Measurements from ENCODE around the gene CYGB.
"Not testable (repeated sequence)": the region's sequence is repeated elsewhere in the genome, so short reads cannot be mapped to it uniquely, and the experiment has no call there.

The CYGB gene

DNA sequence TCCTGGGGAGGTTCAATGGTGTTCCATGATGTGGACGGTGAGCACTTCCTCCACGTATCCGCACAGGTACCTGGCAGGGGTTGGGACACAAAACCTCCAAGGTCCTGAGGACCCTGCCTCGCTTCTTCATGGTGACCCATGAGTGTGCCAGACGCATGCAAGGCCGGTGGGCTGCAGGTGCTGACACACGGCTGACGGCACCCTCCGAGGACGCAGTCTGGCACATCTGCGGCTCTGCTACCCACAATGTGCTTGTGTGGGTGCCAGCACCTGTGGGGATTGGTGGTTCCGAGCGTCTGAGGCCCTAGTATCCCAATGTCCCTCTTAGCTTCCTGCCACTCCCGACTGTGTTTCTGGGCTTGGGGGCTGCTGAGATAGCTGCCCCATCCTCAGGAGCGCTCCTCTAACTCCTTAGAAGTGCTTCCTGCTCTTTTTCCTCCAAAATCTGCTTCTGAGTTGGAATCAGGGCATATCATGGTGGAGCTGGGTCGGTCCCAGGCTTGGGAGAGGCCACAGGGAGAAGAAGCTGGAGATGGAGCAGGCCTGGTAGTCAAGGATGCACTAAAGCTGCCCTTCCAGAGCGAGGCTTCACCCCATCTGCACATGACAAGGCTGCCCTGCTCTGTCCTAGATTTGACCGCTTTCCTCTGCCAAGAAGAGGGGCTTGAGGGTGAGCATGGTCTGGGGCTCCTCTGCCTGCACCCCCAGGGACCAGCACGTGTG lies 1.6 kb downstream of the CYGB start:
- DNase-seq, result no peak

GRCh38 chr17:76534831-76535732 lies 2.4 kb downstream of the CYGB start:
- DNase-seq, result no peak

DNA sequence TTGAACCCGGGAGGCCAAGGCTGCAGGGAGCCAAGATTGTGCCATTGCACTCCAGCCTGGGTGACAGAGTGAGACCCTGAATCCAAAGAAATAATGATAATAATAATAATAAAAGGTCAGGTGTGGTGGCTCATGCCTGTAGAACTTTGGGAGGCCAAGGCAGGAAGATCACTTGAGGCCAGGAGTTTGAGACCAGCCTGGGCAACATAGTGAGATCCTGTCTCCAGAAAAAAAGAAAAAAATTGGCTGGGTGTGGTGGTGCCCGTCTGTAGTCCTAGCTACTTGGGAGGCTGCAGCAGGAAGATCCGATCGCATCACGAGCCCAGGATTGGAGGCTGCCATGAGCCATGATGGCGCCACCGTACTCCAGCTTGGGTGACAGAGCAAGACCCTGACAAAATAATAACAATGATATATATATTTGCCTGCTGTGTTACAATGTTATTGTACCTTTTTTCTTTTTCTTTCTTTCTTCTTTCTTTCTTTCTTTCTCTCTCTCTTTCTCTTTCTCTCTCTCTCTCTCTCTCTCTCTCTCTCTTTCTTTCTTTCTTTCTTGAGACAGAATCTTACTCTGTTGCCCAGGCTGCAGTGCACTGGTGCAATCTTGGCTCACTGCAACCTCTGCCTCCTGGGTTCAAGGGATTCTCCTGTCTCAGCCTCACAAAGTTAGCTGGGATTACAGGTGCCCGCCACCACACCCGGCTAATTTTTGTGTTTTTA lies 3.7 kb downstream of the CYGB start:
- DNase-seq, result not testable (repeated sequence)

- DNase-seq, result no peak
Measured at GRCh38 chr17:76532072-76532651, 5.3 kb downstream of the CYGB start.

DNA sequence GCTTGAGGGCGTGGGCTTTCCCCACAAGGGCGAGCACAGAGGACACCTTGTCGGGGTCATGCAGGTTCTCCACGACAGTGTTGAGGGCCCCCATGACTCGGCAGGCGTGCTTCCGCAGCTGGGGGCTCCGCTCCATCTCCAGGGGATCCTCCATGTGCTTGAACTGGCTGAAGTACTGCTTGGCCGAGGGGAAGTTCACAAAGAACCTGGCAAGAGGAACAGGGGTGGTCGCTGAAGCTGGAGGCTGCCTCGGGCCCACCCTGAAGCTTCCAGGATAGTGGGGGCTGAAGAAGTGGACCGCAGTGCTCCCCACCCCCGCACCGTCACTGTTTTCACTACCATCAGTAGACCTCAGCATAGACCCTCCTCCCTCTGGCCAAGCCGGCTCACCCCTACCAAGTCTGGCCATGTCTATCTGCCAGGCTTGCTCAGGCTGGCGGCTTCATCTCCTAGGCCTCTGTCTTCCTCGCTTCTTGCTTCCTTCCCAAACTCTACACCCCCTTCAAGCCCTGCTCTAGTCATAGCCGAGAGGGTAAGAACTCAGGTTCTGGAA lies 5.9 kb downstream of the CYGB start:
- no peak for DNase-seq

DNA sequence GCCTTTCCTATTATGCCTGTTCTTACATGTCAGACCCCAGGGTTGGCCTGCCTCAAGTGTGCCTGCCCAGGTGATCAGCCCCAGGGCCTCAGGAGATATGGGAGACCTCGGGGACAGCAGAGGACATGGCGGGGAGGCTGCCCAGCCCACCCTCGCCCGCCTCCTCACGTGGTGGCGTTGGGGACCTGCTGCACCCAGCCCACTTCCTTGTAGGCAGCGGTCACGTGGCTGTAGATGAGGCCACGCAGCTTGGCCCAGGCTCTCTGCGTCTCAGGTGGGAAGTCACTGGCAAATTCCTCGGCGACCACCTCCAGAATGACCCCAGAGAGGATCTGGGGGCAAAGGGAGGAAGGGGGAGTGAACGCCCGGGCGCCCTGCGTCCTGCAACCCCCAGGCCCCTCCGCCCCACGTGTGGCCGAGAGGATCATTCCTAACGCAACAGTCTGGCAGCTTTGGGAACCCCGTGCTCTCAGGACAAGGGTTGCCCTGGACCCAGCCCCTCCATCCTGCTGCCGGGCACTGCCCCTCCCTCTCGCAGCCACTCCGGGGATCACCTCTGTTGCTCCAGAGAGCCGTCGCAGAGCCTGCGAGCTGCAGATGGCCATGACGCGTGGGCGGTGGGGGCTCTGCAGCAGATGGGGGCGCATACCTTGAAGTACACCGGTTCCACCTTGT lies 6.6 kb downstream of the CYGB start:
- no peak for DNase-seq

GRCh38 chr17:76530095-76530723 lies 7.3 kb downstream of the CYGB start:
- DNase-seq, result no peak

GRCh38 chr17:76529224-76530094 lies 8.1 kb downstream of the CYGB start:
- DNase-seq, result no peak

DNA sequence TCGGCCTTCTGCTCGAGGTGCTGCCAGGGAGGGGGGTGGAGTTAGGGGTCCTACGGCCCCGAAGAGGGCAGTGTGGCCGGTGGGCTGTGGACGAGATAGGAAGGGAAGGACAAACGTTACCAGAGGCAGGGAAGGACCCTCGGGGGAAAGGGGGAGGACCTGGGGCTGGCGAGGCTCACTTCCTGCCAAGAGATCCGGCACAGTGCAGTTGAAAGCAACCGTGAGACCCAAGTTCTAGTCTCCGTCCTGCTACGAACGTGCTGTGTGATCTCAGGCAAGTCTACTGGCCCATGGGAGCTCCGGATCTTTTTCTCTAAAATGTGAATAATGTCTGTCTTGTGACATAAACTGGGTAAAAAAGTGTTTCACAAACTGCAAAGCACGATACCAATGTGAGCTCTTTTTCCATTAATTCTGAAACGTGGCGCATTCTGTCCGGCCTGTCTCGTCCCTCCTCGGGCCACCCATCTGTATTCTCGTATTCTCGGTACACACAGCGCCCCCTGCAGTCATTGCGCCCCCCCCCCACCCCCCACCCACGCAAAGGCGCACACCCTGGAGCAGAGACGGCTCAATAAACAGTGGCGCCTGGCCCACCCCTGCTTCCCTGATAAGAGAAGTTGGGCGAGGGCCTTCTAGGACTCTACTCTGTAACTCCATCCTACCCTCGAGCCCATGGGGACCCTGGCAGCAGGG lies 8.8 kb downstream of the CYGB start:
- peak; percentile 38 for DNase-seq

GRCh38 chr17:76528156-76528527 lies 9.4 kb downstream of the CYGB start:
- DNase-seq, result no peak

GRCh38 chr17:76527430-76528111 lies 9.9 kb downstream of the CYGB start:
- DNase-seq, result no peak

DNA sequence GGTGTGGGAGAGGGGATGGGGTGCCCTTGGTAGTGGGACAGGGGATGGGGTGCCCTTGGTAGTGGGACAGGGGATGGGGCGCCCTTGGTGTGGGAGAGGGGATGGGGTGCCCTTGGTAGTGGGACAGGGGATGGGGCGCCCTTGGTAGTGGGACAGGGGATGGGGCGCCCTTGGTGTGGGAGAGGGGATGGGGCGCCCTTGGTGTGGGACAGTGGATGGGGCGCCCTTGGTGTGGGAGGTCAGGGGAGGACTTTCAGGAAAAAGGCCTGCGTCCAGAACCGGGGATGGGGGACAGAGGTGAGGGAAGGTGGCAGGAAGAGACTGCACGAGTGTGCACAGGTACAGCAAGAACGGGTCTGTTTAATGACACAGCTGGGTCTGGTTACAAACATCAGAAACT lies 10.5 kb downstream of the CYGB start:
- not testable (repeated sequence) for DNase-seq

DNA sequence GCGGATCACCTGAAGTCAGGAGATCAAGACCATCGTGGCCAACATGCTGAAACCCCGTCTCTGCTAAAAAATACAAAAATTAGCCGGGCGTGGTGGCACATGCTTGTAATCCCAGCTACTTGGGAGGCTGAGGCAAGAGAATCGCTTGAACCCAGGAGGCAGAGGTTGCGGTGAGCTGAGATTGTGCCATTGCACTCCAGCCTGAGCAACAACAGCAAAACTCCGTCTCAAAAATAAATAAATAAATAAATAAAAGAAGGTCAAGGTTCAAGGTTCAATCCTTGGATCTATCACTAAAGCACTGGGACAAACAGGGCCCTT lies 12.0 kb downstream of the CYGB start:
- not testable (repeated sequence) for DNase-seq

DNA sequence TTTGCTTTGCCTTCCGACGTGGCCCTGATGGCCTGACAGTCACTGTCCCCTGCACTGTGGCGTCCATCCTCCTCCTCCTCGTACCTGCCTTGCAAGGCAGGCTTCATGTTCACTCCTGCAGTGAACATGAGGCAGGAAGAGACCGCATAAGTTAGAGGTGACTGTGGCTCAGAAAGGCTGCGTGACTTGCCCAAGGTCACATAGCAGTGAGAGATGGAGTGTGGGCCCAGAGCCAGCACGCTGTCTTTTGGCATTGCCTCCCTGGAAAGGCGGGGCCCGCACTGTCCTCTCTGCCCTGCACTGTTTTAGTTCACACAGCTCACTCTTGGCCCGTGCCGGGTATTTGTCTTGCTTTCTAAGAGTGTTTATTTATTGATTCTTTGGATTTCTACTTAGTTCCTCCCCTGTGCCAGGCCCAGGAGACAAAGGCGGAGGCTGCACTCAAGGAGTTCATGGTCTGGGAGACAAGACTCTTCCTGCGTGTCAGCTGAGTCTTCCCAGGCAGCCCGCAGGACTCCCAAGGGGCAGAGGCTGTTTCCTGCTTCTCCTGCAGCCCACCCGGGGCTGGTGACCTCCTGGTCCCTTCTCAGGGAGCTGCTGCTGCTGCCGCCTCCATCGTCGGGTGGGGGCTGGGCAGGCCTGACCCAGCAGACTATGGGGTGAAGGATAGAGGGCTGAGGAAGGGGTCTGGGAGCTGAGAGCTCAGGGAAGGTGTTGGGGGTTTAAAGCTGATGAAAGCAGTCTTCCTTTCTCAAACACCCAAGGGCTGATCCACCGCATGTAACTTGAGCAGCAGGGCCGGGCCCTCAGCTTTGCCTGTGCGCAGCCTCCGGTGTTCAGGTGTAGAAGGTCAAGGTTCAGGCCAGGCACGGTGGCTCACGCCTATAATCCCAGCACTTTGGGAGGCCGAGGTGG lies 12.7 kb downstream of the CYGB start:
- DNase-seq, result no peak

- peak; percentile 49 for DNase-seq
Measured at GRCh38 chr17:76523084-76524037, 14.1 kb downstream of the CYGB start.

DNA sequence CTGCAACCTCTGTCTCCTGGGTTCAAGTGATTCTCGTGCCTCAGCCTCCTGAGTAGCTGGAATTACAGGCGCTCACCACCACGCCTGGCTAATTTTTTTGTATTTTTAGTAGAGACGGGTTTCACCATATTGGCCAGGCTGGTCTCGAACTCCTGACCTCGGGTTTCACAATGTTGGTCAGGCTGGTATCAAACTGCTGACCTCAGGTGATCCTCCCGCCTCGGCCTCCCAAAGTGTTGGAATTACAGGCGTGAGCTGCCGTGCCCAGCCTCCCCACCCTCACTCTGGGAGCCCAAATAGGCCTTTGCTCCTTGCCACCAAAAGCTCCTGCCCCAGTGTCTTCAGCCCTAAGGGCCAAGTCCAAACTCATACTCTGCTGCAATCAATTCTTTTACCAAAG lies 15.8 kb downstream of the CYGB start:
- DNase-seq, result not testable (repeated sequence)

DNA sequence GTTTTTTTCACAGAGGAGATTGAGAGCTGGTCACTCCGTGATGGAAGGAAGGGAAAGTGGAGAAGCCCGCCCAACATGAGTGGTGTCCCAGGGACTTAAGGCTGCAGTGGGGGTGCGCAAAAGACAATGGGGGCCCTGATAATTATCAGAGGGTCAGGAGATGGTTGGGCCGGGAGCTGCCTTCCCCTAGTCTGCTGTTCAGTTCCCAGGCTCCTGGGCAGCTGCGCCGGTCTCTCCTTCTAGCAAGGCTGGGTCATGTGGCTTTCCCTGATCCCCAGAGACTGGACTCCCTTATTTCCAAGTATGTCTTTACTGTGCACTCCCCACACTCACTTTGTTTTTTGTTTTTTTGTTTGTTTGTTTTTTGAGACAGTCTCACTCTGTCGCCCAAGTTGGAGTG lies 16.2 kb downstream of the CYGB start:
- no peak for DNase-seq

Data from hematopoietic multipotent progenitor cell treated with erythropoietin and hydrocortisone succinate and interleukin-3 and kit ligand, for 8 days (in vitro differentiated cells).